GM18858 (cell line): Measurements from ENCODE around the gene KLHL13.
"Not testable (repeated sequence)": the region's sequence is repeated elsewhere in the genome, so short reads cannot be mapped to it uniquely, and the experiment has no call there.

ENCODE experiments used
- ATAC-seq: cut with Tn5 transposase; IDR thresholded peaks from one replicate; pipeline ENCODE4 v1.9.1; 2021; ENCODE audit not compliant: unreplicated experiment

Gene KLHL13

DNA sequence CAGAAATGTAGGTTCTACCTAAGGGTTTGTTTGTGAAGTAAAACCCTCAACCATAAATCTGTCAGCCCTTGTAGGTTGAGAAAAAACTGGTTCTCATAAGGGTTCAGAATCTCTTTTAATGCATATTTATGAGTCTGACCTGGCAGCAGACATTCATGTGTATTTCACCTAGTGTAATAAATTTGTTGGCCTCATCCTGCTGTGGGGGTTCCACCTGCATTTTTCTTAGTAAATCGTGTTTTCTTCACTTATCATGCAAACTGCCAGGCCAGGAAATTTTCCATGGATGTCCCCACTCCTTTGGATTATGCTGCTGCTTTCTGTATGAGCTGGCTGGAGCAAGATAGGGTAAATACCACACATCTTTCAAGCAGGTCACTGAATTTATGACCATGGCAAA lies 42.4 kb downstream of the KLHL13 start:
- ATAC-seq, result no peak

DNA sequence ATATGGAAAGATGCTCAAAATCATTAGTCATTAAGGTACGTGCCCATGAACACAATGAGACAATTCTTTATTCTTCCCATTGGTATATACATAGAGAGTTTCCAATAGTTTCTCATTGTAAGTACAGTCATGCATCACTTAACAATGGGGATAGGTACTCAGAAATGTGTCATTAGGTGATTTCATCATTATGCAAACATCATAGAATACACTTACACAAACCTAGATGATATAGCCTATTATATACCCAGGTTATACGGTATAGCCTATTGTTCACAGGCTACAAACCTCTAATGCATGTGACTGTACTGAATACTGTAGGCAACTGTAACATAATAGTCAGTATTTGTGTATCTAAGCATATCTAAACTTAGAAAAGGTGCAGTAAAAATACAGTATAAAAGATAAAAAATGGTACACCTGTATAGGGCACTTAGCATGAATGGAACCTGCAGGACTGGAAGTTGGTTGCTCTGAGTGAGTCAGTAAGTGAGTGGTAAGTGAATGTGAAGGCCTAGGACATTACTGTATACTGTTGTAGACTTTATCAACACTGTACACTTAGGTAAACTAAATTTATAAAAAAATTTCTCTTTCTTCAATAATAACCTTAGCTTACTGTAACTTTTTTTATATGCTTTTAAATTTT lies 49.6 kb downstream of the KLHL13 start:
- ATAC-seq, result no peak

DNA sequence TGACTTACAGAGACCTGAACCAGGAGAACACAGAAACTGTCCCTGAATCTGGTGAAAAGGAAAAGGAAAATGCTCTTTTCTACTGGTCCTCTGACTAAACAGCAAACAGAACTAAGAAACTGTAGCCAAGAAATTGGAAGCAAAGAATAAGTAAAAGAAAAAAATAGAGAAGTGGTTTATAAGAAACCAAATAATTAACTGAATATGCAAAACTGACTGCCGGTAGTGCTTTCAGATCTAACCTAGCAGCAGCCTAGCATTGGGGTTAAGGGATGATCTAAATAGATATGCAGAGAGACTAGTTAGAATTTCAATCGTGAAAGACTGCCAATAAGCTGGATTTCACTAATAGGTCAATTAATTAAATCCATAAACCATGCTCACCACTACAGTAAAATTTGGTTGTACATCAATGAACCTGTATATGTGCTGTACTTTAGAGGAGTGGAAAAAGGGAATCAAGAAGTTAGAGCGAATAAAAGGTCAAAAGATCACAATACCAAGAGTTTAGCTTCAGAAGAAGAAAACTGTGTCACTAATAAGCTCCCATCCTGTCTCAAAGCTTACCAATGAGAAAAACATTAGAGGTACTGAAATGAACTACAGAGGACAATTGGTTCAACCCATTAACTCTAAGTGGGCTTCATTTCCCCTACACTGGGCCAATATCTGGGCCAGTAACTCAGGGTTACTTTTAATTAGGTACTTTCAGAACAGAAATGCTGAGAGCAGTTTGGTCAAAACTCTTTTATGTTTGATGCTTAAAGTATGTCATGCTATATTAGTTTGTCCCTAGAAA lies 53.6 kb downstream of the KLHL13 start:
- ATAC-seq, result peak; percentile 56

DNA sequence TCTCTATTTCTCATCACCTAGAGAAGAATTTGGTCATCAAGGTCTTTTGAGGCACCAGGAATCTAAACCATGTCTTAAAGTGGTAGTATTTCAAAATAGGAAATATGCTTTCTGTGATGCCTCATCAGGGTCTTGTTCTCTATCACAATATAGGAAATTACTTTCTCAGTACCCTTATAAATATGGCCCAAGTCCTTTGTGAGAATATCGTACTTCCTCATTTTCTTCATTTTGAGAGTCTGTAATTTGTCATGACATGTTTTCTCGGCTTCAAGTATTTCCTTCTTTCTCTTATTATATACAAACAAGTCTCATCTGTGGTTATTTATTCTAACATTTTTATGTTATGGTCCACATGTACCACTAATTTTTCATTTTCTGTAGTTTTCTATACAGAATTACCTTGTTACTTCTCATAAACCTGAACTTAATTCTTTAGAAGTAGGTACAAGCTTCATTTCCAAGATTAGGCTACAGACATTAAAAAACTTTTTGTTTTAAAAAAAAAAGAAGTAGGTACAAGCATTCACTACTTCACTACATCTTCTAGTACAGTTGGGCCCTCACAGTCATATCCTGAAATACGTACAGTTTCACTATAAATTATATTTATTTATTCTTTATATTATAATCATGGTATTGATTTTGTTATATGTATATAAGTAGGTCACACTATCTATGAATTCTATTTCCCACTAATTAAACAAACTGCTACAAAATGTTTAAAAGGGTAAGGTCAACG lies 54.4 kb downstream of the KLHL13 start:
- peak; percentile 62 for ATAC-seq

DNA sequence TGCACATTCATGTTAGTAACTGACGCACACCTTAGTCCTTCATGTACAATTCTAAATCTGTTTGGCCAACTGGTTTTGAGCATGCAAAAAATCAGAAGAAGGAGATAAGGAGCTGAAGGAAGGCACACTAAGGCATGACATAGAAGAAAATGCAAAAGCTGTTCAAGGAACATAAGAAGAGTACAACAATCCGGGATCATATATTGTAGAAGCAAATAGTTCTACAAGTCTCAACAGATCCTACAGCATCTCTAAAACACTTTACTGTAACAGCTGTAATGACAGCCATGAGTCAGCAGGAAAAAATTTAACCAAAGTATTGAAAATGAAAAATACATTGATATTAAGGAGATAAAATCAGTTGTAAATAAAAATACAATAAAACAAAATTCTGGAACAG lies 57.7 kb downstream of the KLHL13 start:
- ATAC-seq, result no peak

DNA sequence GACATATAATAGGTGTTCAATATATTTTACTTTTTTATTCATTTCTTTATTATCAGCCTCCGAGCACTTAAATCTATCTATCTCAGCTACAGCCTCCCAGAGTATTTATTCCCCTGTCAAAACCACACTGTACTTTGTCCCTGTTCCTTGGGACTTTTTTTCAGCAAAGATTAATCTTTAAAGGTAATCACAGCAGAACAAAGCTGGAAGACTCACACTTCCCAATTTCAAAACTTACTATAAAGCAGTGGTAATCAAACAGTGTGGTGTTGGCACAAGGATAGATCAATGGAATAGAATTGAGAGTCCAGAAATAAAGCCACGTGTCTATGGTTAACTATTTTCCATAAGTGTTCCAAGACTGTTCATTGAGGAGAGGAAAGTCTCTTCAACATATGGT lies 59.7 kb downstream of the KLHL13 start:
- no peak for ATAC-seq

DNA sequence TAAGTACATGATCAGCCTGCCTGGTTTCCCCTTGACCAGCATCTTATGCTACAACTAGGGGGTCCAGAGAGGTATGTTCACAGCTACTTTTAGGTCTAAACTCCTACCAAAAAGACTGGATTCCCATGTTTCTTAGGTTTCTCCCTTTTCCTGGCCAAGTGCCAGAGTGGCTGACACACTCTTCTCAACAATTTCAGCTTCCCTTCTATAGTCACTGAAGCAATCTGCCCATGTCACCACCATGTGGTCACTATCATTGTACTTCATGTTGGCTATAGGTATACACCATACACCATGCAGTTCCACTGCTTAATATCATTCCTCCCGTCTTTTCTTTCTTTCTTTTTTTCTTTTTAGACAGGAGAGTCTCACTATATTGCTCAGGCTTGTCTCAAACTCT lies 66.9 kb downstream of the KLHL13 start:
- no peak for ATAC-seq

DNA sequence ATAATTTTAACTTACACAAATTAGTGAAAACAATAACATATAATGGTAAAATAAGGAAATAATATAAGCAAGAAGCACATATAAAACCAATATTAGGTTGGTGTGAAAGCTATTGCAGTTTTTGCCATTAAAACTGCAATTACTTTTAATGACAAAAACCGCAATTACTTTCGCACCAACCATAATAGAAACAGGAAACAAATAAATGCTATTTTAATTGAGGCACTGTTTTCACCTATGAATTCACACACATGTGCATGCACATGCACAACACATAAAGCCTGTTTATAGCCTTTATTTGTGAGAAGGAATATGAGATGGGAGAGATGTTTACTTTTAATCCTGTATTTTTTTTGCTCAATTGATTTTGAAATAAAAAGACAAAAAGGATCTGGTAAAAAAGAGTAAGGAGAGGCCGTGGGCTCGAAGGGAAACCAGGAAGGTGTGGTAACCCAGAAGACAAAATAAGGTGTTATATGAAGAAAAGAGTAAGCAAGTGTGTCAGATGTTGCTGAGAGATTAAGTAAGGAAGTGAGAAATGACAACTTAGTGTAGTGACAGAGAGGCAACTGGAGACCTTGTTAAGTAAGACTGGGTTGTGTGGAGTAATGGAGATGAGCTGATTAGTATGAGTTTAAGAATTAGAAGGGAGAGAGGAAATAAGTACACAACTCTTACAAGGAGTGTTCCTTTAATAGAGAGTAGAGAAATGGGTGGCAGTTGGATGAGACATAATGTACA lies 69.0 kb downstream of the KLHL13 start:
- peak; percentile 51 for ATAC-seq

DNA sequence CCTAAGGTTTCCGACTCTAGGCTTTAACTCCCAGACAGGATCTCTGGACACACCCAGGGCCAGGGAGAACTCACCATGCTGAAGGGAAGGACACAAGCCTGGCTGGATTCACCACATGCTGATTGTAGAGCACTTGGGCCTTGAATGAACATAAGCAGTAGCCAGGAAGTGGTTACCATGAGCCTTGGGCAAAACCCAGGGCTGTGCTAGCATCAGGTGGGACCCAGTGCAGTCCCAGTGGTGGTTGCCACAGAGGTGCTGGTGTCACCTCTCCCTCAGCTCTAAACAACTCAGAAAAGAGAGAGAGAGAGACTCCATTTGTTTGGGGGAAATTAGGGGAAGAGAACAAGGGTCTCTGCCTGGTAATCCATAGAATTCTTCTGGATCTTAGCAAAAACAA lies 77.0 kb downstream of the KLHL13 start:
- ATAC-seq, result no peak

DNA sequence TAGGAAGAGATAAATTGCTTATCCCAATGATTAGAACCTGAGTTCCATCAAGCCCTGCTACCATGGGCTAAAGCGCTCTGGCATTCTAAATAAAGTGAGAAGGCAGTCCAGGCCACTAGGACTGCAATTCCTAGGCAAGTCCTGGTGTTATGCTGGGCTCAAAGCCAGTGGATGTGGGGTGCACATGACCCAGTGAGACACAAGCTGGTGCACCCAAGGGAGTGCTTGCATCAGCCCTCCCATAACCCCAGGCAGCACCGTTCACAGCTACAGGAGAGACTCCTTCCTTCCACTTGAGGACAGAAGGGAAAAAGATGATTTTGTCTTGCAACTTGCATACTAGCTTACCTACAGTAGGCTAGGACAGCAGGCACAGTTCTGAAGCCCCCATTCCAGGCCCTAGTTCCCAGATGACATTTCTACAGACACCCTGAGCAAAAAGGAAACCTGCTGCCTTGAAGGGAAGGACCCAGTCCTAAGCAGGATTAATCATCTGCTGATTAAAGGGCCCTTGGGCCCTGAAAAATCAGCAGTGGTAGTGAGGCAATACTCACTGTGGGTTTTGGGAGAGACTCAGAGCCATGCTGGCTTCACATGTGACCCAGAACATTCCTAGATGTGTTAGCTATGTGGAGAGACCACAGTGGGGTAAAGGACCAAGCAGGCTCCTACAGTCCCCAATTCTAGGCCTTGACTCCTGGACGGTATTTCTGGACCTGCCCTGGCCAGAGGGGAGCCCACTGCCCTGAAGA lies 77.8 kb downstream of the KLHL13 start:
- no peak for ATAC-seq

DNA sequence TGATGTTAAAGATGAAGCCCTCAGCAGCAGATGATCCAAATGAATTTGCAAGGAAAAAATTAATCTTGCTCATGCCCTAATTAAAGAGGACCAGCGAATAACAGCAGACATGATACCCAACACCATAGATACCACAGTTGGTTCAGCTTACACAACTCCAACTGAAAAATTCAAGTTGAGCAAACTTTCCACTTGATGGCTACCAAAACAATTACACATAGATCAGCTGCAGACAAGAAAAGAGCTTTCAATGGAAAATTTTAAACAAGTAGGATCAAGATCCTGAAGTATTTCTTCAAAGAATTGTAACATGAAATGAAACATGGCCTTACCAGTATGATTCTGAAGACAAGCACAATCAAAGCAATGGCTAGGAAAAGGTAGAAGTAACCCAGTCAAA lies 90.0 kb downstream of the KLHL13 start:
- ATAC-seq, result no peak

DNA sequence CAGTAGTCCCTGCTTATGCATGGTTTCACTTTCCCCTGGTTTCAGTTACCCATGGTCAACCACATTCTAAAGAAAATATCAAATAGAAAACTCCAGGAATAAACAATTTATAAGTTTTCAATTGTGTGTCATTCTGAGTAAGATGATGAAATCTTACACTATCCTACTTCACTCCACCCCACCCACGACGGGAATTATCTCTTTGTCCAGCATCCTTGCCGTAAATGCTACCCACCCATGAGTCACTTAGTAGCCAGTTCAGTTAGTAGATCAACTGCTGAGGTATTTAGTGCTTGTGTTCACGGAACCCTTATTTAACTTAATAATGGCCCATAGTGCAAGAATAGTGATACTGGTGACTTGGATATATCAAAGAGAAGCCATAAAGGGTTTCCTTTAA lies 91.4 kb downstream of the KLHL13 start:
- ATAC-seq, result no peak

DNA sequence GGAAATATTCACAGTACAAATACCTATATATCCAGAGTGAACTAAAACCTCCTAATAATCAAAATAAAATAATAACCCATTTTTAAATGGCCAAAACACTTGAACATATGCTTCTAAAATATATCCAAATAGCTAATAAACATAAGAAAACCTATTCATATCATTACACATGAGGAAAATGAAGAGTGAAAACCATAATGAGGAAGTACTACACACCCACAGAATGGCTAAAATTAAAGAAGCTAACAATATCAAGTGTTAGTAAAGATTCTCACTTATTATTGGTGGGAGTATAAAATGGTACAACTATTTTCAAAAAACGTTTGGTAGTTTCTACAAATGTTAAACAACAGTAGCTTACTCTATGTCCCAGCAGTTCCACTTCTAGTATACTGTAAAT lies 92.1 kb downstream of the KLHL13 start:
- ATAC-seq, result peak; percentile 75

DNA sequence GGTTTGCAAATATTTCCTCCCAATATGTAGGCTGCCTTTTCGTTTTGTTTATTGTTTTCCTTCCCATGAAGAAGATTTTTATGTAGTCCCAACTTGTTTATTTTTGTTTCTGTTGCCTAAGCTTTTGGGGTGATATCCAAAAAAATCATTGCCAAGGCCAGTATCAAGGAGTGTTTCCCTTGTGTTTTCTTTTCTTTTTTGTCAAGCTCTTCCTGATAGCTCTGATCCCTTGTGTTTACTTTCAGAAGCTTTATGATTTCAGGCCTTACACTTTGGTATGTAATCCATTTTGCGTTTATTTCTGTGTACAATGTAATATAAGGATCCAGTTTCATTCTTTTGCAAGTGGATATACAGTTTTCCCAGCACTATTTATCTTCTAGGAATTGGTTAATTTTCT lies 93.9 kb downstream of the KLHL13 start:
- no peak for ATAC-seq

DNA sequence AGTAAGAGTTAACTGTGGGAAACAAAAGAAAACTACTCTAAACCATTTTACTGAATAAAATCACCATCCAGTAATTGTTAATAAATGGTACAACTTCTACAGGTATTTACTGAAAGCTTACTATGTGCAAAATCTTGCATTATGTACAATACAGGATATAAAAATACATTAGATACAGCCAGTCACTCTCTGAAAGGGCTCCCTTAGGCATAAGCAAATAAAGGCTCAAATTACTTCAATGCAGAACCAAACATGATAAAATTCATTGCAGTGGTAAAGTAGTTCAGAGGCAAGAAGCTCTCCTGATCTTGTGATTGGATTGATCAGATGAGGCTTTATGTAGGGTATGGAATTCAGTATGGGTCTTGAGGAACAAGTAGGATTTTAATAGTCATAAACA lies 100.2 kb downstream of the KLHL13 start:
- ATAC-seq, result no peak

DNA sequence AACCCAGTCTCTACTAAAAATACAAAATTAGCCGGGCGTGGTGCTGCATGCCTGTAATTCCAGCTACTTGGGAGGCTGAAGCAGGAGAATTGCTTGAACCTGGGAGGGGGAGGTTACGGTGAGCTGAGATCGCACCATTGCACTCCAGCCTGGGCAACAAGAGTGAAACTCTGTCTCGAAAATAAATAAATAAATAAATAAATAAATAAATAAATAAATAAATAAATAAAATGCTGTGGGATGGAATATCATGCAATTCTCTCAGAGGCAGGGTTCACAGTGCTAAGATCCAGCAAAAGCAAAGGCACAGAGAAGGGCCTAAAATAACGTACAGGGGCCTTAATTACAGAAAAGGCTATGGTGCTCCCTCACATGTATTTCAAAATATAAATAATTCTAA lies 114.2 kb downstream of the KLHL13 start:
- not testable (repeated sequence) for ATAC-seq

DNA sequence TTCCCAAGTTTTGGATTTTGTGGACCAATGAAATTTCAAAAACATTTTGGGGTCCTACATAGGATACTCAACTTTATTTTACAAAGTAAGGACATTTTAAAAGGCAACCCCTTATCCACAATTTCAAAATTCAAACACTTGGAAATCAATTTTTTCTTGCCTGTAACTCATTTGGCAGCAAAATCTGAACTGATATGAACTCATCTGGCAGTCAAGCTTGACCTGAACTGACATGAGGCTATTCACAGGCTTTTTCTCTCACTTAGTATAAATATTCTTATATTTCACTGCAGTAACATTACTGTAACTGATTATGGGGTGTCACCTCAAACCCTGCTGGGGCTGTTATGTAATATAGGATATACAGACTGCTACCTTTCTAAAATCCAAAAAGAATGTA lies 116.1 kb downstream of the KLHL13 start:
- ATAC-seq, result no peak

DNA sequence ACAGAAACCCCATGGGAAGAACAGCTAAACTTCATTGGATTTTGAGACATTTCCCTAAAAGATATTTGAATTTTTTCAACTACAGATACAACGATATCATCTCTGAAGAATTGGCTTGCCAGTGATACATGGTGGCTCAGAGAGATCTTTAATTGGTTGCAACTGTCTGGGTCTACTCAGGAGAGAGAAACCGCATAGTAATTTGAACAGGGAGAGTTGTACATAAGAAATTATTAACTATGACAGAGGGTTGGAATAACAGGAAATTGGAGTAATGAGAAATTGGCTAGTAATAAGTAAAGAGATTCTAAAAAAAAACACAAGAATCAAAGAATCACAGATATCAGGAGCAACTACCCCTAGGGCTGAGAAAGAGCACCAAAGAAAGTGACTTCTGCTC lies 118.4 kb downstream of the KLHL13 start:
- no peak for ATAC-seq

DNA sequence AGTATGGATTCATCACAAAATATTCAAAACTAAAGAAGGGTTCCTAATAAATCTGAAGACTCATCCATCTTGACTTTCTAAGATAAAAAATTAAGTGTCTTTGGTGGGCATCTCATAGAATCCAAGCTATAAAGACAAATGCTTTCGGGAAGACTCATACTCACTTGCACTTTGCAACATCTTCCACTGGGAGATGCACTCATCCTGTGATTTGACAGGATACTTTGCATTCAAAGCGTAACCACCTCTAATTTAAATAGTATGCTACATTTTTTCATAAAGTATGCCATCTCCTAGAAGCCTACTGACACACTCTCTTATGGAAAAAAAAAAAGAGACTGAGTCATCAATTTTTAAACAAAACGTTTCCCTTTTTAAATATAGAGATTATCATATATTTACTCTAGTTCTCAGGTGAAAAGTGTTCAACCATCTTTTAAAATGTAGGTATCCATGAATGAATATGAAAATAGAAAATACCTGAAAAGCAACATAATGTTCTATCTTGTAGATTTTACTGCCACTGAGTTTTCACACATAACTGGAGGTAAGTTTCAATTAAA lies 119.6 kb downstream of the KLHL13 start:
- ATAC-seq, result no peak

DNA sequence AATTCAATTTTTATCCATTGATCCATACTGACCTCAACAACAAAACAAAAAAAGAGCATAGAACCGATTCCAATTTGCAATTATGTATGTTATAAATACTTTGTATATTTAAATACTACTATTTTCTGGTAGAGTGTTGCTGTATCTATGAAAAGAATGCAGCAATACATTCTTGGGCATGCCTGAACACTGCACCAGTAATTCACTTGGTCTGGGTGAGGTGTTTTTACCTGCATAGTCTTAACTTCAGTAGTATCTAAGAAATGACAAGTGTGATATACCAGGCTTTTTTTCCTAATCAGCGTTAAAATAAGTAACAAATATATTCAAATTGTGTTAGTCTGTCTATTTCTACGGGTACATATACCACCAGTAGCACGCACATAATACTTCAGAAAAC lies 120.2 kb downstream of the KLHL13 start:
- no peak for ATAC-seq
